Measurements from ENCODE around the gene KCNMA1.

DNA sequence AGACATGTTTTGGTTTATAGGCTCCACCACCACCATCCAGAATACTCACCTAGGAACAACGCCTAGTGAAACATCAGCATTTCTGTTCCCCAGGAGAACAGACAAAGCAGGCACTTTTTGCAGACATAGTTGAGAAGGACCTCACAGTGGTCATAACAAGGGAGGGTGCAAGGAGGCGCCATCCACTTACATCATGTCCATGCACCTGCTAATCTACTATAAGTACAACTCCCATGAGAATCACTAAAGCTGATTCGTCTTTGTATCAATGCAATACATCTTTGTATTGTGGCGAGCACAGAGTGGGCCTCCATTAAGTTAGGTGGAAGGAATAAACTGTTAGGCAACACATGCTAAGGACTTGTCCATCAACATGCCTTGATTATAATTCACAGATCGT, 207.1 kb downstream of the KCNMA1 start:
- TF ChIP-seq POLR2A (IDR thresholded peaks at IDR 0.05; ENCODE audit: low read depth) (no peak), POLR2AphosphoS5 (IDR thresholded peaks at IDR 0.05) (no peak), EP300 (IDR thresholded peaks at IDR 0.05) (no peak)
- TF ChIP-seq, protein P1, sequence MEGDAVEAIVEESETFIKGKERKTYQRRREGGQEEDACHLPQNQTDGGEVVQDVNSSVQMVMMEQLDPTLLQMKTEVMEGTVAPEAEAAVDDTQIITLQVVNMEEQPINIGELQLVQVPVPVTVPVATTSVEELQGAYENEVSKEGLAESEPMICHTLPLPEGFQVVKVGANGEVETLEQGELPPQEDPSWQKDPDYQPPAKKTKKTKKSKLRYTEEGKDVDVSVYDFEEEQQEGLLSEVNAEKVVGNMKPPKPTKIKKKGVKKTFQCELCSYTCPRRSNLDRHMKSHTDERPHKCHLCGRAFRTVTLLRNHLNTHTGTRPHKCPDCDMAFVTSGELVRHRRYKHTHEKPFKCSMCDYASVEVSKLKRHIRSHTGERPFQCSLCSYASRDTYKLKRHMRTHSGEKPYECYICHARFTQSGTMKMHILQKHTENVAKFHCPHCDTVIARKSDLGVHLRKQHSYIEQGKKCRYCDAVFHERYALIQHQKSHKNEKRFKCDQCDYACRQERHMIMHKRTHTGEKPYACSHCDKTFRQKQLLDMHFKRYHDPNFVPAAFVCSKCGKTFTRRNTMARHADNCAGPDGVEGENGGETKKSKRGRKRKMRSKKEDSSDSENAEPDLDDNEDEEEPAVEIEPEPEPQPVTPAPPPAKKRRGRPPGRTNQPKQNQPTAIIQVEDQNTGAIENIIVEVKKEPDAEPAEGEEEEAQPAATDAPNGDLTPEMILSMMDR (IDR thresholded peaks at IDR 0.05) = no peak
